Frontal cortex (tissue), 4 donors: ENCODE results near the gene LHFPL2. TPM values are rescaled to one million over a fixed set of nuclear protein-coding genes. Genes with fewer than 3 reads are reported as not detected.
"Not testable (repeated sequence)": the region's sequence is repeated elsewhere in the genome, so short reads cannot be mapped to it uniquely, and the experiment has no call there.

Experiments
- DNase-seq, 2 donors: peaks; one replicate each; pipeline ENCODE4 v3.0.0; 2012; ENCODE audit warnings: low spot score in 2 of 2
- FAIRE-seq: peaks from 2 replicates; lab custom pipeline; 2012; peaks lifted over from hg19 to GRCh38; lab: Jason Lieb, UNC
- total RNA-seq: library from RNA; depleted of rRNA; stranded (reverse); fragments of >200 nt; gene quantifications from one replicate; pipeline ENCODE4 v1.2.3, GENCODE V29; 2014
- donor health status: control.
- donor health status: control.
- donor health status: control.

Gene LHFPL2
- 23.2 TPM for total RNA-seq

DNA sequence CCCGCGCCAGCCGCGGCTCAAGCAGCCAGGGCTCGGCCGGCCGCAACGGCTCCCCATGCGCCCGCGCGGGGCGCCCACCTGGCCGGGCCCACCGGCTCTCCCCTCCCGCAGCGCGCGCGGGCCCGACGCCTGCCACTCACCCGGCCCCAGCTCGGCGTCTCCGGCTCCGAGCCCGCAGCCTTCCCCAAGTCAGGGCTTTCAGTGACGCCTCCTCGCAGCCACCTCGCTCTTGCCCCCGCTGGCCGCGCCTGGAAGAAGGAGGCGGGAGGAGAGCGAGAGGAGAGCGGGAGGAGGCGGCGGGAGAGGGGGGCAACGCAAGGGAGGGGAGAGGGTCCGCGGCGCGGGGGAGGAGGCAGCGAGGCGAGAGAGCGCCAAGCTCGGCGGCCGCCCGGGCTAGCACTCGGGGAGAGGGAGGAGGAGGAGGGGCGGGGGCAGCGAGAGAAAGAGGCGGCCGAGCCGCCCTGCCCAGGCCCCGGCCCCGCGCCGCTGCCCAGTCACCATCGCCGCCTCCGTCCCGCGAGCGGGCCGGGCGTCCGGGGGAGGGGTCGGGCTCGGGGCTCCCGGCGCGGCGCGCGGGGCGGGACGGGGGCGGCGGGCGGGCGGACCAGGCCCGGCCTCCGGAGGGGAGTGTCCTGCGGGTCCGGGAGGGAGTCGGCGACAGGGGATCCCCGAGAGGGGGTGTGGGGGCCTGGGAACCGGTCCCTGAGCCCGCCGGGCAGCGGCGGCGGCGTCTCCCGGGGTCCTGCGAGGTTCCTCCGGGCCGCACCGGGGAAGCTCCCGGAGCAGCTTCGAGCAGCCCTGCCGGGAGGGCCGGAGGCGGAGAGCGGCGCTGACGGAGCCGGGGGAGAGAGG, at the start of gene LHFPL2:
Gene LHFPL2 (minus strand): TSS at position 414 of the 852 bp plus-strand sequence. CDS start 138,559 bp downstream, outside the sequence.
- no peak for FAIRE-seq
- DNase-seq: peak; percentile 83 to 86

- DNase-seq: no peak
- no peak for FAIRE-seq
Measured at GRCh38 chr5:78696637-78697036, 48.1 kb upstream of the LHFPL2 start.

DNA sequence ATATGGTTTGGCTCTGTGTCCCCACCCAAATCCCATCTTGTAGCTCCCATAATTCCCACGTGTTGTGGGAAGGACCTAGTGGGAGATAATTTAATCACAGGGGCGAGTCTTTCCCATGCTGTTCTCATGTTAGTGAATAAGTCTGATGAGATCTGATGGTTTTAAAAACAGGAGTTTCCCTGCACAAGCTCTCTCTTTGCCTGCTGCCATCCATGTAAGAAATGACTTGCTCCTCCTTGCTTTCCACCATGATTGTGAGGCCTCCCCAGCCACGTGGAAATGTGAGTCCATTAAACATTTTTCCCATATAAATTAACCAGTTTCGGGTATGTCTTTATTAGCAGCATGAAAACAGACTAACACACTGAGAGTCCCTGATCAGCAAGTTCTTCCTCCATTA, 47.5 kb upstream of the LHFPL2 start:
- not testable (repeated sequence) for DNase-seq

GRCh38 chr5:78693339-78693738, 44.8 kb upstream of the LHFPL2 start:
- FAIRE-seq: no peak
- no peak for DNase-seq

More for the DNA sequence above, 47.5 kb upstream of the LHFPL2 start:
- not testable (repeated sequence) for FAIRE-seq

DNA sequence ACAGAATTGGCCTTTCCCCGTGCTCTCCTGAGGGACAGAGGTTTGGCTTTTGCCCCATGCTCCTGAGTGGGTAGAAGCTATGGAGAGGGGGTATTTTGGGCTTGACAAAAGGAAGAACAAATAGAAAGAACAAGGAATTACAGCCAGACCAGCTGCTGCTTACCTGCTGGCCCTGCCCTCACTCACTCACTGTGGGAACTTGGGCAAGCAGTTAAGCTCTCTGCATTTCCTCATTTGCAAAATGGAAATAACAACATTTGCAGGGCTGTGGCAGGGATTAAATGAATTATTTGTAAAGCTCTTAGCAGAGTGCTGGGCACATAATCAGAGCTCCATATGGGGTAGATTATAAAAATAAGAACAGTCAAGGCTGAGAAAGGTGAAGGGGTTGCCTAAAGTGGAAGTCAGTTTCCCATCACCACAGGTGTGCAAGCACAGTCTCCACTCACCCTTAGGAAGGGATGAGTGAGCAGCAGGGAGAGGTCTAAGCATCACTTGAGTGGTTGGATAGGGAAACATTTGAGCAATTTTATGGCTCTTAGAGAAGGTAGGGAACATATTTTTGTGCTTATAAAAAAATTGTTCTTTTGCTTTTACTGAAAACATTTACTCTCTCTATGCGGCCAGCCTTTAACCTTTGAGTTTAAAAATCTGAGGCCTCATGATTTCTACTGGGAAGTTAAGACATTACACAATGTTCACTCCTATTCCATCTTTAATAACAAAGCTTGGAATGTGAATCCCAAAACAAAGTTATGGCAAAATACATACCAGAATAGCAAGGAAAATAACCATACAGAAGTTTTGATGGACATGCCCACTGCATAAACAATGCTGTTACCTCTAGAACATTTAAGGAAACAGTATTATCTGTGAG, 42.8 kb upstream of the LHFPL2 start:
- FAIRE-seq (no peak), DNase-seq (no peak)

GRCh38 chr5:78690253-78690972, 41.8 kb upstream of the LHFPL2 start:
- no peak for DNase-seq
- no peak for FAIRE-seq

- FAIRE-seq: no peak
- no peak for DNase-seq
Measured at GRCh38 chr5:78689540-78690252, 41.1 kb upstream of the LHFPL2 start.

- not testable (repeated sequence) for DNase-seq, FAIRE-seq
Measured at GRCh38 chr5:78687514-78687913, 38.9 kb upstream of the LHFPL2 start.

GRCh38 chr5:78683905-78684304, 35.3 kb upstream of the LHFPL2 start:
- DNase-seq, FAIRE-seq: not testable (repeated sequence)

DNA sequence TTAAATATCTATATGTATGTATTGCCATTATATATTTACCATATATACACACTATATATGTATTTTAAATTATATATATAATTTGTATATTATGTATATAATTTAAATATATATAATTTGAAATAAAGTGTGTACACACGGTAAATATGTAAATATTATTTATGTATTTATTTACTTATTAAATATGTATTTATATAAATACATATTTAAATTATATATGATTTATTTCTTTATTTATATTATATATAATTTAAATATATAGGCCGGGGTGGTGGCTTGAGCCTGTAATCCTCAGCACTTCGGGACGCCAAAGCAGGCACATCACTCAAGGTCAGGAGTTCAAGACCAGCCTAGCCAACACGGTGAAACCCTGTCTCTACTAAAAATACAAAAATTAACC, 31.3 kb upstream of the LHFPL2 start:
- FAIRE-seq: peak; percentile 93
- DNase-seq: no peak

DNA sequence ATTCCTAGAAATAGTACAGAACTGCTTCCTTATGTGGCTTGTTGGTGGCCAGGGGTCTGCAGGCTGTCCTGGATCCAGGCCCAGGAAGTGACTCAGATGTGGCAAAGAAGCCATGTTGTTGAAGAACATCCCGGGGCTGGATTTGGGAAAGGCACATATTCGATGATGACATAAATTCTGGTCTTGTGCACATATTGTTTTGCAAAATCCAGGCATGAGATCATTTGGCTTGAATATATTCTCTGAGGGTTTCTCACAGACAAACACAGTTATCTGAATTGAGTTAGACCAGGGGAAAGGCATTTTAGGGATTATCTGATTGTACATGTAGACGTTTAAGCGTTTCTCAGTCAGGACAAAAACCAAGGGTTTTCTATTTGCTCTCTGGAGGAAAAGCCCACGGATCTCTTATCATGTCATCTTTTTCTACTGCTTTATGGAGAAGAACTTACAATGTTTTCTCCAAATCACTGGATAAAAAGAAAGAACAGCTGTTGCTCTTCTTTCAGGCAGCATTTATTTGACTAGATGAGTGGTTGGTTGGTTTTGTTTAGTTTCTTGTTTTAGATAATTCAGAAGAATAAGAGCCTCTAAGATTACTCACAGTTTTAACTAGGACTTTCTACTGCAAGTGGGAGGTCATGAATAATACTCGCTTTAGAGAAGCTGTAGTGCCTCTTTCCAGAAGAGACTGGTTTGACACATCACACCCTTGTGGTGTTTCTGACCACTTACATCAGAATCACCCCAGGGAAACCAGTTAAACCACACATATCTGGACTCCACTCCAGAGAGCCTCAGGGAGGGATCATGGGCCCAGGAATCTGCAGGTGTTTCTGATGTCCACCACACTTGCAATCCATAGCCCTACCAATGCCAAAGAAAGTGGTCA, 29.5 kb upstream of the LHFPL2 start:
- FAIRE-seq: no peak

DNA sequence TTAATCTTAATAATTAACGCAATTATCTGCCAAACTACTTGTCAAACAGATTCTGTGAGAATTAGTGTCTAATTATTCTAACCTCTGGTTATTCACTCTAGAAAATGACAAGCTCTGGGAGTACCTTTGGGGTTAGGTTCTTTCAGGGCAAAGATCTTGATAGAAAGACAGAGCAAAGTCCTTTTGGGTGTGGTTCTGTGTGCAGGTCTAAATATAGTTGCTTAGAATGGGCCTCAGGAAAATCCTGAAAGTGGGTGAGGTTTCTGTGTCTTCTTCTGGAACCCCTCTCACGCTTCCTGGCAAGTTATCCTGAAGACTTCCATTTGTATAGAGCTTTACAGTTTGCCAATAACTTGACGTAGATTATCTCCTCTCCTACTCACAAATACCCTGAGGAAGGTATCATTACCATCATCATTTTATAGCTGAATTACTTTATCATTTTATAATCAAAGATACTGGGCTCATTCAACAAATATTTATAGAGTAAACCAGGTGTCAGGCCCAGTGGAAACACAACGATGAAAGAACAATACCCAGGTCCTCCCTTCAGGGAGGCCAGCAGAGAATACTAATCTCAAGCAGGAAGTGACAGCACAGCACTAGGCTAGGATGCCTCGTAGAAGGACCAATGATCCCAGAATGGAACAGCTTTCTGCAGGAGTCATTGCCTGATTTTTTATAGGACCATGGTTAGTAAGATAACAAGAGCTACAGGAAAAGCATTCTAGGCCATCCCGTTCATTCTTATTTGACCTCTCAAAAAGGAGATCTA, 27.6 kb upstream of the LHFPL2 start:
- no peak for DNase-seq
- no peak for FAIRE-seq

More for the DNA sequence above, 29.5 kb upstream of the LHFPL2 start:
- DNase-seq: no peak

DNA sequence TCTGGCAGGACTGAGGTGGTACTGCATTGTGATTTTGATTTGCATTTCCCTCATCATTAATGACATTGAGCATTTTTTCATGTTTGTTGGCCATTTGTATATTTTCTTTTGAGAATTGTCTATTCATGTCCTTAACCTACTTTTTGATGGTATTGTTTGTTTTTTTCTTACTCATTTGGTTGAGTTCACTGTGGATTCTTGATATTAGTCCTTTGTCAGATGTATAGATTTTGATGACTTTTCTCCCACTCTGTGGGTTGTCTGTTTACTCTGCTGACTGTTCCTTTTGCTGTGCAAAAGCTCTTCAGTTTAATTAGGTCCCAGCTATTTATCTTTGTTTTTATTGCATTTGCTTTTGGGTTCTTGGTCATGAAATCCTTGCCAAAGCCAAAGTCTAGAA, 25.3 kb upstream of the LHFPL2 start:
- FAIRE-seq, DNase-seq: not testable (repeated sequence)

DNA sequence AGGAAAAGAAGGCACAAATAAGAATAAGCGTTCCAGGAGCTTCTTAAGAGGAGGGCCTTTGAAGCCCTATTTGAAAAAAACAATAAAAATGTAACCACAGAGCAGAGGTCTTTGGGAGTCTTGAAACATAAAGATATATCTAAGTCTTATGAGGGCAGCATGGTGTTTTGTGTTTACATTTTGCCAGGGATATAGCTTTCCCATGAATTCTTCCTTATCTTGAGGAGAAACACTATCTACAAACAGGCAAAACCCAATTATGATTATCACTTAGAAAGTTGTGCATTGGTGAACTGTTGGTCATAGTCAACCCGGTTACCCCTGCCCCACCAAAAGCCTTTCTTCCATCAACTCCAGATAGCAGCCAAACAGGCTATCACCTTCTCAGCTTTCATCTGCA, 23.6 kb upstream of the LHFPL2 start:
- FAIRE-seq (no peak), DNase-seq (no peak)

DNA sequence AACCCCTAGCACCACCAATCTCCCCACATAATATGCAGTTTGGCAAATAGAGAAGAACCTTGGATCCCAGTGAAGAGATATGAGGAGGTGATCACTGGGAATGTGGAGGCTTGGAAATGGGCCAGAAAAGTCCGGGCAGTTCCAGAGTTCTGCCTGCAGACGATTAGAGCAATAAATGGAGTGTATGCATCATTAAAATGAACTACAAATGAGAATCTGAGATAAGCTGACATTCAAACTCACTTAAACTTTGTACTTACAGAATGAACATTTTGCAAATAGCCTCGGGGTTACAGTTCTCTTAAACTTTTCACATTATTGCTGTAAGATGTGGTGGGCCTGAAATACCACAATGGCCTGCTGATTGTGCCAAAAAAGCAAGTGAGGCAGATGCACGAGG, 23.0 kb upstream of the LHFPL2 start:
- FAIRE-seq (no peak), DNase-seq (no peak)

DNA sequence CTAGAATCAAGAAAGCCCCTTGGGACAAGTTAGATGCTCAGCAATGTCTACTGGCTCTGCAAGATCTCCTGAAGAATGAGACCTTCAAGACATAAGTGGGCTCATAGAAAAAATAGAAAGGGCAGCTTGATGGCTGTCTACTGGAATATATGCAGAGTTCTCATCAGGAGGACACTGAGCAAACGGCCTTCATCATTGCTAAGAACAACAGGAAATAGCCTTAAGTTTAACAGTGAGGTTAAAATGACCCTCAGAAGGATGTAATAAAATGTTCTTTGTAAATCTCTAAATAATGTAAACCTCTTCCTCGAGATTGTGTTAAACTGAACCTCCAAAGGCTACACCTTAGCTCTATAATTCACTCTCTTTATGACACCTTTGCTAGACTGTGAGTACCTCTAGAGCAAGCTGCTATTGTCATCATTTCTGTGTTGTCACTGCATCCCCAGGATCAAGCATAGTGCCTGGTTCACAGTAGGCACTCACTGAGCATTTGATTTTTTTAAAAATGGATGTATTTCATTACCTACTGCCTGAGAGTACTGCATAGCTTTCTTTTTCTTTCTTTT, 22.2 kb upstream of the LHFPL2 start:
- FAIRE-seq (no peak), DNase-seq (no peak)

GRCh38 chr5:78669331-78669730, 20.8 kb upstream of the LHFPL2 start:
- DNase-seq (no peak), FAIRE-seq (no peak)
